ENCODE measurements around the gene ZDHHC6. TPM values are rescaled to one million over a fixed set of nuclear protein-coding genes. Genes with fewer than 3 reads are reported as not detected.

Gene ZDHHC6
- total and polyA plus RNA-seq, 2 of the 8 experiments (the other 6 are each of a cell fraction or from before 2014, with no cell fraction given): 13.6 to 27.4 TPM

- Histone ChIP-seq H3K79me2 (ENCODE audit: control insufficient read depth in 1 of 2, insufficient read depth in 2 of 2, low read length in 2 of 2) (no peaks in the 10 kb centered on the region), H3K79me1 (ENCODE audit: low read depth, low read length) (no peaks in the 10 kb centered on the region), H3K56ac (replicated peaks; ENCODE audit: insufficient read length, low read depth, low read length) (no peak overlapping the region), H4K20me1 (replicated peaks in 1 of 2; ENCODE audit: control insufficient read depth in 1 of 2, insufficient read depth in 2 of 2, low read length in 2 of 2) (no peaks in the 10 kb centered on the region), H2BK5ac (ENCODE audit: low read depth, low read length) (no peak overlapping the region), H3K36me3 (ENCODE audit: control insufficient read depth in 2 of 4, insufficient read depth in 4 of 4, low read length in 3 of 4) (no peaks in the 10 kb centered on the region), H3K23ac (ENCODE audit: insufficient read length) (no peak overlapping the region), H4K5ac (ENCODE audit: insufficient read length, low read depth, low read length) (no peak overlapping the region), H2BK15ac (ENCODE audit: low read length) (no peak overlapping the region), H3K27ac (ENCODE audit: low read depth, low read length) (no peak overlapping the region), H3K18ac (ENCODE audit: extremely low read depth, low read length) (no peak overlapping the region), H3K23me2 (ENCODE audit: low read depth, low read length) (no peaks in the 10 kb centered on the region), H3K4ac (replicated peaks; ENCODE audit: insufficient read length, low read depth, low read length) (no peak overlapping the region), H3K9ac (replicated peaks in 1 of 4; ENCODE audit: extremely low read depth in 1 of 4, low read depth in 3 of 4, low read length in 3 of 4) (no peak overlapping the region), H2BK12ac (ENCODE audit: low read depth, low read length) (no peak overlapping the region), H3K4me1 (replicated peaks in 1 of 4; ENCODE audit: control insufficient read depth in 3 of 4, insufficient read depth in 4 of 4, low read length in 3 of 4) (no peaks in the 10 kb centered on the region), H4K8ac (ENCODE audit: extremely low read depth, insufficient read depth, low read length) (no peak overlapping the region), H3K4me2 (ENCODE audit: insufficient read depth in 1 of 2, low read depth in 2 of 2, low read length in 2 of 2) (no peak overlapping the region), H2AK5ac (ENCODE audit: low read depth, low read length) (no peak overlapping the region), H4K91ac (replicated peaks; ENCODE audit: insufficient read length, low read length) (no peak overlapping the region), H3K9me3 (ENCODE audit: insufficient read depth in 2 of 2, low read depth in 1 of 2, low read length in 1 of 2) (no peaks in the 10 kb centered on the region), H2AFZ (ENCODE audit: low read length) (no peak overlapping the region), H3K4me3 (ENCODE audit: extremely low read depth in 1 of 4, insufficient read depth in 2 of 4, low read depth in 3 of 4, low read length in 4 of 4) (no peak overlapping the region), H3K27me3 (replicated peaks in 1 of 4; ENCODE audit: control insufficient read depth in 3 of 4, extremely low read depth in 1 of 4, insufficient read depth in 3 of 4, low read length in 3 of 4) (no peaks in the 10 kb centered on the region), H2BK20ac (ENCODE audit: low read length) (no peak overlapping the region), H3K14ac (ENCODE audit: insufficient read length) (no peak overlapping the region), H2BK120ac (replicated peaks; ENCODE audit: low read depth, low read length) (no peak overlapping the region)
- FAIRE-seq (no peak), DNase-seq (ENCODE audit: low read depth in 1 of 2, low spot score in 2 of 2) (no peak)
- POLR2A ChIA-PET (ENCODE audit: partially characterized antibody): no interaction called here
- CTCF ChIA-PET (ENCODE audit: partially characterized antibody): interaction anchor here (1.0 to 1.8 kb wide), 3 partner anchors 9 to 97 kb away, joined by 3 to 4 read pairs (median 4); no protein-coding TSS in a partner anchor
- 87% methylated on average over 2 of the region's 2 CpGs; no CpG with 5 or more reads in 1 of the 2 experiments for WGBS, 2 experiments (ENCODE audit: extremely low coverage in 1 of 2, insufficient coverage in 1 of 2, insufficient read length in 1 of 2, insufficient replicate concordance in 2 of 2, low coverage in 1 of 2, low lambda C conversion rate in 2 of 2, missing lambda C conversion rate in 1 of 2)
- TF ChIP-seq RNF2 (IDR thresholded peaks at IDR 0.05; ENCODE audit: borderline replicate concordance, low read depth, low read length, missing control alignments, poor library complexity, severe bottlenecking): no peak
- no peak for TF ChIP-seq CBX5 (IDR thresholded peaks at IDR 0.05; ENCODE audit: low read depth, low read length)
- no peak for TF ChIP-seq SRF (IDR thresholded peaks at IDR 0.05; ENCODE audit: low read depth, low read length)
- no peak for TF ChIP-seq KDM5A (IDR thresholded peaks at IDR 0.05; ENCODE audit: low read length)
- no peak for TF ChIP-seq TAF7 (optimal IDR thresholded peaks at IDR 0.05; ENCODE audit: borderline replicate concordance, low read depth, low read length)
- TF ChIP-seq CREB1 (IDR thresholded peaks at IDR 0.05): no peak
- TF ChIP-seq ATF2 (IDR thresholded peaks at IDR 0.05; ENCODE audit: low read length): no peak
- no peak for TF ChIP-seq CTCF (IDR thresholded peaks at IDR 0.05; ENCODE audit: control extremely low read depth in 1 of 3, insufficient read depth in 1 of 3, low read depth in 1 of 3, low read length in 3 of 3)
These were observed 34.0 kb downstream of the ZDHHC6 start for GRCh38 chr10:112412696-112413095.

Measured in H1 (cell line).